ENCODE data around the gene ERMARD.

DNA sequence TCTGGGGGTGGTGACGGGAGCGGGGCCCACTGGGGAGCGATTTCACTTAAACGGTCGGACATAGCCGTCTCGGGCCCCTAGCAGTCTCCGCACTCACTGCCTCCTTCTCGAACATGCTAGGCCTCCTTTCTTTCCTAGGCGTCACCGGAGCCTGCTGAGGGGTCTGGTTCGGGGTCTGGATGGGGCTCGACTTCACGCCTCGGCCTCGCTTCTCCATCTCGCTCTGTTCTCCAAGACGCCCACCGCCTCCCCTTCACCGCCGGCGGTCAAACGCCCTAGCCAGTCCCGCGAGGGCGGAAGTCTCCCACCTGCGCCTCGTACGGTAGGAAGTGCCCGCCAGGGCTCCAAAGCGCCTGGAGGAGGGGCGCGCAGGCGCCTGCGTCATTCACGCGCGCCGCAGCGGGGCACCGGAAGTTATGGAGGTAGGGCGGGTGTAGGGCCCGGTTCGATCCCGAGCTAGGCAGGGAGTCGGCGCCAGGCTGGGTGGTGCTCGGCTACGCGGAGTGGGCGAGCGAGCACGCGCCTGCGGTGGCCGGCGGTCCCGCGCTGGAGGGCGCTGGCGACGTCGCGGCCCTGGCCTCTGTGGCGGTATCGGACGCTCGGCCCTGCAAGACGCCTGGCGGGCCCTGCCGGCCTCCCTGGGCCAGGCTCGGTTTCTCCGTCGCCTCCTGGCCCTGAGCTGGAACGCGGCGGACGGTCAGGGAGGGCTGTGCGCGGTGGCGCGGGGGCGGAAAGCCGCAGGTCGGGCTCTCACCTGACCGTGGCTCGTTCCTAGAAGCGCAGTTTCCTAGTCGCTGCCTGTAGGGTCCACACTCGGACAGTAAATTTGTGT lies at the start of gene ERMARD, which contains the start of gene DYNLT2:
- TF ChIP-seq BHLHE40 (IDR thresholded peaks at IDR 0.05; ENCODE audit: borderline replicate concordance) (no peak), ELF4 (IDR thresholded peaks at IDR 0.05) (peak; percentile 89), L3MBTL2 (conservative IDR thresholded peaks at IDR 0.05) (peak; percentile 89), SP1 (IDR thresholded peaks at IDR 0.05) (no peak), SUZ12 (IDR thresholded peaks at IDR 0.05) (no peak), LEF1 (IDR thresholded peaks at IDR 0.05; ENCODE audit: borderline replicate concordance) (peak; percentile 73; the same call in 1 of the 2 replicates), NFRKB (IDR thresholded peaks at IDR 0.05) (no peak), TARDBP (IDR thresholded peaks at IDR 0.05) (no peak)
